CD4-positive, alpha-beta T cell (primary cell): Measurements from ENCODE around the gene PAX5. TPM values are rescaled to one million over a fixed set of nuclear protein-coding genes. Genes with fewer than 3 reads are reported as not detected.

Source experiments
- ATAC-seq: fragments of 200-7000 bp; cut with Tn5 transposase; one replicate; pipeline ENCODE4 v1.10.0; 2022; ENCODE audit warnings: mild to moderate bottlenecking; ENCODE audit not compliant: poor library complexity
- CTCF ChIA-PET: fragments of 350-600 bp; sonication (Branson Sonifier 250); formaldehyde crosslinking; loops from one replicate; lab custom pipeline; 2021; ENCODE audit warnings: antibody characterized with exemption, inconsistent platforms; lab: Charles Lee
- POLR2A ChIA-PET: fragments of 350-600 bp; sonication (Branson Sonifier 250); formaldehyde crosslinking; loops from one replicate; lab custom pipeline; 2021; ENCODE audit warnings: antibody characterized with exemption, inconsistent platforms; lab: Charles Lee
- DNase-seq, 14 experiments: peaks; one replicate each; pipeline ENCODE4 v3.0.0-alpha.2; 2013 to 2020; ENCODE audit warnings: mixed read lengths in 2 of 14
- H3K27ac ChIP-seq, 2 donors: one replicate each; pipeline versions ENCODE4 v1.5.1 to v1.7.0; 2013; ENCODE audit warnings: low read length in 2 of 2, low read depth in 1 of 2, mild to moderate bottlenecking in 1 of 2
- H3K27me3 ChIP-seq, 2 experiments: 1 replicate in 1 of 2; 2 replicates in 1 of 2; pipeline versions ENCODE4 v1.6.1 to v1.7.0; 2013; ENCODE audit warnings: low read length in 2 of 2, control low read depth in 1 of 2, mild to moderate bottlenecking in 1 of 2, moderate library complexity in 1 of 2; ENCODE audit not compliant: insufficient read depth in 2 of 2, control insufficient read depth in 1 of 2
- H3K36me3 ChIP-seq: one replicate; pipeline ENCODE4 v1.6.1; 2013; ENCODE audit warnings: low read length, control low read depth; ENCODE audit not compliant: insufficient read depth
- H3K4me1 ChIP-seq: one replicate; pipeline ENCODE4 v1.6.1; 2013; ENCODE audit warnings: low read length, control low read depth; ENCODE audit not compliant: insufficient read depth
- H3K4me3 ChIP-seq: one replicate; pipeline ENCODE4 v1.5.1; 2013; ENCODE audit warnings: mild to moderate bottlenecking, low read length, moderate library complexity
- H3K9me3 ChIP-seq, 2 experiments: 1 replicate in 1 of 2; 2 replicates in 1 of 2; pipeline versions ENCODE4 v1.6.1 to v1.7.0; 2013; ENCODE audit warnings: low read length in 2 of 2, mild to moderate bottlenecking in 2 of 2, control low read depth in 1 of 2, moderate library complexity in 1 of 2; ENCODE audit not compliant: control insufficient read depth in 1 of 2, insufficient read depth in 1 of 2
- H3K27ac Mint-ChIP-seq: one replicate; pipeline ENCODE4 v1.8.0; 2020; ENCODE audit warnings: mixed read lengths
- H3K27me3 Mint-ChIP-seq: one replicate; pipeline ENCODE4 v1.8.0; 2021; ENCODE audit warnings: mixed read lengths
- H3K36me3 Mint-ChIP-seq: one replicate; pipeline ENCODE4 v1.8.0; 2021; ENCODE audit warnings: low read depth, mixed read lengths
- H3K4me1 Mint-ChIP-seq: one replicate; pipeline ENCODE4 v1.8.0; 2021; ENCODE audit warnings: low read depth, mixed read lengths
- H3K4me3 Mint-ChIP-seq: one replicate; pipeline ENCODE4 v1.8.0; 2020; ENCODE audit warnings: mild to moderate bottlenecking, mixed read lengths
- H3K9me3 Mint-ChIP-seq: one replicate; pipeline ENCODE4 v1.8.0; 2020; ENCODE audit warnings: mixed read lengths
- intact Hi-C, 2 experiments: fragments of 100-400 bp; cut with DNase I in 1 of 2; cut with micrococcal nuclease in 1 of 2; formaldehyde crosslinking; loops; one replicate each; pipeline versions ENCODE4 v1.15.1 to v1.9.0; 2023 to 2025; cut with DNase I, micrococcal nuclease
- total RNA-seq, 174 experiments: library from RNA in 2 of 174; stranded (reverse) in 2 of 174; gene quantifications; one replicate each; pipeline ENCODE4 v1.2.3 and lab custom pipeline; 2021 to 2026
- TF ChIP-seq, protein P1 (sequence below): fragments of 200-600 bp; IDR thresholded peaks from one replicate; pipeline ENCODE4 v1.8.0; 2022; ENCODE audit warnings: antibody characterized with exemption, mild to moderate bottlenecking

Gene PAX5
- total RNA-seq, 2 experiments from 2014 or later: 0.03 to 0.11 TPM

DNA sequence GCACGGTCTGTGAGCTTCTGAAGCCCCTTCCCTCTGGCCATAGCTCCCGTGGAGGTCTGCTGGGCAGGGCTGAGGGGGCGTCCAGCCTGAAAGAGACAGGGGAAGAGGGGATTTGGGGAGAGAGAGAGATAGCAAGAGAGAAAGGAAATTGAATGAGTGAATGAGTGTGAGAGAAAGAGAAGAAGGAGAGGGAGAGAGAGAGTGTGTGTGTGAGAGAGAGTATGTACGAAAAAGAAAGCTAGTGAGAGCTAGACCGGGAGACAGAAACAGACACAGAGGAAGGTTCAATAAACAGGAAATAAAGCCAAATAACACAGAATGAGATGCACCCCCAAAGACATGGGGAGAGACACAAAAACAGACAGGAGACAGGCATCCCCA lies 37.4 kb downstream of the PAX5 start:
- no peaks in the 10 kb centered on the region for H3K36me3 ChIP-seq
- Mint-ChIP-seq H3K36me3 (no peaks in the 10 kb centered on the region), H3K4me1 (no peaks in the 10 kb centered on the region), H3K4me3 (no peak overlapping the region), H3K27me3 (peaks cover 55% of the 10 kb centered on the region), H3K27ac (no peak overlapping the region), H3K9me3 (peaks cover 2% of the 10 kb centered on the region)
- ATAC-seq (no peak), DNase-seq (no peak)
- POLR2A ChIA-PET: no interaction called here
- H3K9me3 ChIP-seq: peaks cover under 1 to 13% of the 10 kb centered on the region in 2 experiments
- TF ChIP-seq, protein P1, sequence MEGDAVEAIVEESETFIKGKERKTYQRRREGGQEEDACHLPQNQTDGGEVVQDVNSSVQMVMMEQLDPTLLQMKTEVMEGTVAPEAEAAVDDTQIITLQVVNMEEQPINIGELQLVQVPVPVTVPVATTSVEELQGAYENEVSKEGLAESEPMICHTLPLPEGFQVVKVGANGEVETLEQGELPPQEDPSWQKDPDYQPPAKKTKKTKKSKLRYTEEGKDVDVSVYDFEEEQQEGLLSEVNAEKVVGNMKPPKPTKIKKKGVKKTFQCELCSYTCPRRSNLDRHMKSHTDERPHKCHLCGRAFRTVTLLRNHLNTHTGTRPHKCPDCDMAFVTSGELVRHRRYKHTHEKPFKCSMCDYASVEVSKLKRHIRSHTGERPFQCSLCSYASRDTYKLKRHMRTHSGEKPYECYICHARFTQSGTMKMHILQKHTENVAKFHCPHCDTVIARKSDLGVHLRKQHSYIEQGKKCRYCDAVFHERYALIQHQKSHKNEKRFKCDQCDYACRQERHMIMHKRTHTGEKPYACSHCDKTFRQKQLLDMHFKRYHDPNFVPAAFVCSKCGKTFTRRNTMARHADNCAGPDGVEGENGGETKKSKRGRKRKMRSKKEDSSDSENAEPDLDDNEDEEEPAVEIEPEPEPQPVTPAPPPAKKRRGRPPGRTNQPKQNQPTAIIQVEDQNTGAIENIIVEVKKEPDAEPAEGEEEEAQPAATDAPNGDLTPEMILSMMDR: no peak
- no peak overlapping the region for H3K4me3 ChIP-seq
- no peak overlapping the region for H3K27ac ChIP-seq
- peaks cover 5% of the 10 kb centered on the region for H3K4me1 ChIP-seq
- intact Hi-C loops: loop anchor here (1.0 to 10.0 kb wide), 9 partner anchors 266 to 511 kb away; no protein-coding TSS in a partner anchor
- CTCF ChIA-PET: interaction anchor here (1.3 to 1.8 kb wide), 2 partner anchors 332 to 393 kb away, joined by 6 to 12 read pairs; no protein-coding TSS in a partner anchor
- H3K27me3 ChIP-seq: peaks cover 4 to 17% of the 10 kb centered on the region in 2 experiments

DNA sequence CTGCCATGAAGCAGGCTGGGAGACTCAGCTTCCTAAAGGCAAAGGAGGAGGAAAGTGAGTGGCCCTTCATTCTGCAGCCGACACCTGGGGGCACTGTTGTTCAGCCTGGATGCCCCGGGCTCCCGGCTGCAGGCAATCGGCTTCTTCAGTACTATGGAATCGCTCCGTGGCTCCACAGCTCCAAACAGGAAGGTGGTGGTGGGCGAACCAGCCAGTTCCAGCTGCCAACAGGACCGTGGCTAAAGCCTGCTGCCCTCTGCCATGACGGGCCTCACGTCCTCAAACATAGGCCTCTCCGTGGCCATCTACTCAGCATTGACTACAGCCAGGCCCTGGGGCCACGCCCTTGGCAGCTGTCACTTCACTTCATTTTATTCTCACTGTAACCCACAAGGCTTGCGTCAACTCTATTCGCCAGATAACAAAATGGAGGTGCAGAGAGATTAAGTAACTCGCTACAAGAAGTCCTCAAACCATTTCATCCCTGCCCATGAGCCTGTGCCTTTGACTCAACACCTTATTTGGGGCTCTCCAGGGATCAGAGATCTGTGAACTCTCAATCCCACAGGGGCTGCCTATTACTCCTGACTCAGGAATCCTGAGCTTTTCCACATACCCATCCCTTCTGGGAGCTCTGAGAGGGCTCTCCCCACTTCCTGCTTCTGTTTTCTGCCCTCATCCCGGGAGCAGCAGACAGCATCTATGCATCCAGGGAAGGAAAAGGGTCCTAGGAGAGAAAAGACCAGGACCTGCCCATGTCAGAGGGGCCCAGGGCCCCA lies 38.0 kb downstream of the PAX5 start:
- Histone ChIP-seq H3K9me3 (peaks cover 7 to 18% of the 10 kb centered on the region in 2 experiments), H3K27me3 (peaks cover 6 to 13% of the 10 kb centered on the region in 2 experiments), H3K4me1 (peaks cover 5% of the 10 kb centered on the region), H3K27ac (no peak overlapping the region), H3K4me3 (peak overlapping the region; percentile 24), H3K36me3 (no peaks in the 10 kb centered on the region)
- intact Hi-C loops: loop anchor here (1.0 to 10.0 kb wide), 9 partner anchors 266 to 511 kb away; no protein-coding TSS in a partner anchor
- DNase-seq (peak; percentile 15 to 73 (median 48)), ATAC-seq (peak; percentile 64)
- Mint-ChIP-seq H3K4me3 (peak overlapping the region; percentile 45), H3K27ac (no peak overlapping the region), H3K27me3 (peaks cover 55% of the 10 kb centered on the region), H3K9me3 (peaks cover 6% of the 10 kb centered on the region), H3K36me3 (no peaks in the 10 kb centered on the region), H3K4me1 (no peaks in the 10 kb centered on the region)
- CTCF ChIA-PET: interaction anchor here (0.6 to 1.8 kb wide), 6 partner anchors 10 to 394 kb away, joined by 3 to 12 read pairs (median 4); no protein-coding TSS in a partner anchor
- POLR2A ChIA-PET: no interaction called here
- TF ChIP-seq, protein P1: peak; percentile 63

DNA sequence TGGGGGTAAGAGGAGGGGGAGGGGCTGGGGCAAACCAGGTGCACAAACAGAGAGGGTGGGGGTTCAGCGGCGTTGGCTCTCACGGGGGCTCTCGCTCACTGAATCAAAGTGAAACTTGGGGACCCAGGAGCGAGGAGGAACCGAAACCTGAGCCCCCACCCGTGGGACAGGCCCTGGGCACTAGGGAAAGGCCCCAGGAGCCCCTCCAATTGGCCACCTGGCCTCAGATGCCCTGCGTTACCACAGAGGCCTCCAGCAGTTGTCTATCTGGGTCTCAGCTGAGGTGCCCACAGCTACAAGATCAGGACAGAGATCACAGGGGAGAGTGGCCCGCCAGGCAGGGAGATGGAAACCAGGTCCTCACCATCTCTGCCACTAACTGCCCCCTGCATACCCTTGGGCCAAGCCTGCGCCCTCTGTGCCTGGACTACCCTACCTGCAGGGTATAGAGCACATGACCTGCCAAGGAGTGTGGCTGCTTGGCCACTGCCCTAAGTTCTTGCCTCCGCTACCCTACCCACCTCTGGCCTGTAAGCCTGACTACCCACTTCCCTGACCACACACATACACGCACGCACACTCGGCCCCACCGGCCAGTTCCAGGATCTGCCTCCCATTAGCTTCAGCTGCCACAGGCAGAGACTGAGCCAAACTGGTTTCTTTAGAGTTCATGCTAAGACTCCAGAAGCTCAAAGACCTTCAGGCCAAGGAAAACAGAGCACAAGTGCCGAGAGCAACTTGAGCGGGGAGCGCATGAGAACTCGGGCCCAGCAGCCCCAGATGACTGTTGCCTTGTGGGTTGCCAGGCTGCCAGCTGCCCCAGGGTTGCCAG lies 39.9 kb downstream of the PAX5 start:
- Histone ChIP-seq H3K27ac (no peak overlapping the region), H3K4me1 (peaks cover 5% of the 10 kb centered on the region), H3K27me3 (peaks cover 16 to 20% of the 10 kb centered on the region in 2 experiments), H3K4me3 (no peak overlapping the region), H3K36me3 (no peaks in the 10 kb centered on the region), H3K9me3 (peaks cover 14 to 25% of the 10 kb centered on the region in 2 experiments)
- TF ChIP-seq, protein P1: no peak
- H3K36me3 Mint-ChIP-seq: no peaks in the 10 kb centered on the region
- H3K27me3 Mint-ChIP-seq: peaks cover 57% of the 10 kb centered on the region
- DNase-seq: no peak
- CTCF ChIA-PET: no interaction called here
- no peak overlapping the region for H3K4me3 Mint-ChIP-seq
- H3K4me1 Mint-ChIP-seq: no peaks in the 10 kb centered on the region
- intact Hi-C loops: loop anchor here in 1 of 2 experiments (10.0 kb wide), 2 partner anchors 371 to 401 kb away; no protein-coding TSS in a partner anchor
- POLR2A ChIA-PET: no interaction called here
- ATAC-seq: no peak
- peaks cover 12% of the 10 kb centered on the region for H3K9me3 Mint-ChIP-seq
- no peak overlapping the region for H3K27ac Mint-ChIP-seq
